ENCODE results near the gene ACSS3. TPM values are rescaled to one million over a fixed set of nuclear protein-coding genes. Genes with fewer than 3 reads are reported as not detected.

Gene ACSS3
- total RNA-seq, 1 experiment from 2014 or later = 0.70 TPM

- H3K27me3 ChIP-seq (replicated peaks; ENCODE audit: control insufficient read depth, insufficient read depth, low read length) = no peaks in the 10 kb centered on the region
- H3K36me3 ChIP-seq (ENCODE audit: control insufficient read depth, insufficient read depth, low read length) = no peaks in the 10 kb centered on the region
- Mint-ChIP-seq H3K27ac (ENCODE audit: unreplicated experiment) (no peak overlapping the region), H3K4me1 (ENCODE audit: low read depth, unreplicated experiment) (no peaks in the 10 kb centered on the region), H3K9me3 (ENCODE audit: unreplicated experiment) (no peaks in the 10 kb centered on the region), H3K36me3 (ENCODE audit: insufficient read depth, unreplicated experiment) (no peaks in the 10 kb centered on the region), H3K27me3 (ENCODE audit: insufficient read depth, unreplicated experiment) (no peaks in the 10 kb centered on the region), H3K4me3 (ENCODE audit: unreplicated experiment) (no peak overlapping the region)
- no TSS peak for BruUV-seq (replicated peaks)
- ChIA-PET POLR2A (no interaction called here), CTCF (no interaction called here)
- H3K4me1 ChIP-seq = 0 out of 2 replicates have a peak, but pooled peaks cover 1% of the 10 kb centered on the region
- TF ChIP-seq CTCF (IDR thresholded peaks at IDR 0.05; ENCODE audit: insufficient read depth in 1 of 2, low read depth in 1 of 2, low read length in 1 of 2, severe bottlenecking in 1 of 2, unreplicated experiment in 1 of 2) = no peak
- H3K9me3 ChIP-seq = no peaks in the 10 kb centered on the region
- H3K4me3 ChIP-seq (ENCODE audit: low read depth, low read length) = no peak overlapping the region
- intact Hi-C loops (cut with micrococcal nuclease; ENCODE audit: unreplicated experiment) = no loop called here
- DNase-seq = no peak
These were observed 185.2 kb downstream of the ACSS3 start for GRCh38 chr12:81263072-81263471.

GRCh38 chr12:81270385-81270784 lies 192.5 kb downstream of the ACSS3 start:
- Histone ChIP-seq H3K4me1 (no peaks in the 10 kb centered on the region), H3K4me3 (ENCODE audit: low read depth, low read length) (no peak overlapping the region), H3K36me3 (ENCODE audit: control insufficient read depth, insufficient read depth, low read length) (no peaks in the 10 kb centered on the region), H3K27me3 (replicated peaks; ENCODE audit: control insufficient read depth, insufficient read depth, low read length) (no peaks in the 10 kb centered on the region), H3K9me3 (no peaks in the 10 kb centered on the region)
- intact Hi-C loops (cut with micrococcal nuclease; ENCODE audit: unreplicated experiment) = no loop called here
- Mint-ChIP-seq H3K4me1 (ENCODE audit: low read depth, unreplicated experiment) (no peaks in the 10 kb centered on the region), H3K36me3 (ENCODE audit: insufficient read depth, unreplicated experiment) (no peaks in the 10 kb centered on the region), H3K27ac (ENCODE audit: unreplicated experiment) (no peak overlapping the region), H3K4me3 (ENCODE audit: unreplicated experiment) (no peak overlapping the region), H3K9me3 (ENCODE audit: unreplicated experiment) (no peaks in the 10 kb centered on the region), H3K27me3 (ENCODE audit: insufficient read depth, unreplicated experiment) (peaks cover 7% of the 10 kb centered on the region)
- TF ChIP-seq CTCF (IDR thresholded peaks at IDR 0.05; ENCODE audit: insufficient read depth in 1 of 2, low read depth in 1 of 2, low read length in 1 of 2, severe bottlenecking in 1 of 2, unreplicated experiment in 1 of 2) = no peak
- BruUV-seq (replicated peaks) = no TSS peak
- POLR2A ChIA-PET = no interaction called here
- DNase-seq = no peak
- CTCF ChIA-PET = no interaction called here

GRCh38 chr12:81274637-81275529 lies 197.0 kb downstream of the ACSS3 start:
- no peaks in the 10 kb centered on the region for H3K9me3 ChIP-seq
- Mint-ChIP-seq H3K27ac (ENCODE audit: unreplicated experiment) (no peak overlapping the region), H3K9me3 (ENCODE audit: unreplicated experiment) (no peaks in the 10 kb centered on the region), H3K27me3 (ENCODE audit: insufficient read depth, unreplicated experiment) (peaks cover 12% of the 10 kb centered on the region), H3K4me1 (ENCODE audit: low read depth, unreplicated experiment) (no peaks in the 10 kb centered on the region), H3K4me3 (ENCODE audit: unreplicated experiment) (no peak overlapping the region), H3K36me3 (ENCODE audit: insufficient read depth, unreplicated experiment) (no peaks in the 10 kb centered on the region)
- no peaks in the 10 kb centered on the region for H3K27me3 ChIP-seq (replicated peaks; ENCODE audit: control insufficient read depth, insufficient read depth, low read length)
- no peaks in the 10 kb centered on the region for H3K36me3 ChIP-seq (ENCODE audit: control insufficient read depth, insufficient read depth, low read length)
- H3K4me3 ChIP-seq (ENCODE audit: low read depth, low read length) = no peak overlapping the region
- no peaks in the 10 kb centered on the region for H3K4me1 ChIP-seq
- no TSS peak for BruUV-seq (replicated peaks)
- intact Hi-C loops (cut with micrococcal nuclease; ENCODE audit: unreplicated experiment) = no loop called here
- DNase-seq = no peak
- CTCF ChIA-PET = no interaction called here
- POLR2A ChIA-PET = no interaction called here
- TF ChIP-seq CTCF (IDR thresholded peaks at IDR 0.05; ENCODE audit: insufficient read depth in 1 of 2, low read depth in 1 of 2, low read length in 1 of 2, severe bottlenecking in 1 of 2, unreplicated experiment in 1 of 2) = no peak

Data from Caco-2 (cell line).